Liver (tissue), 9 donors: ENCODE measurements around the gene TMOD2. TPM values are rescaled to one million over a fixed set of nuclear protein-coding genes. Genes with fewer than 3 reads are reported as not detected.

ENCODE experiments used
- DNase-seq: peaks from one replicate; pipeline ENCODE4 v3.0.0-alpha.2; 2017; ENCODE audit warnings: low spot score
- H3K27ac ChIP-seq, 2 donors: one replicate each; pipeline ENCODE4 v1.7.0; 2013; ENCODE audit warnings: inconsistent platforms in 2 of 2, low read length in 2 of 2, control low read depth in 1 of 2, low read depth in 1 of 2, mild to moderate bottlenecking in 1 of 2
- H3K27me3 ChIP-seq, 4 donors: one replicate each; pipeline versions ENCODE4 v1.6.1 to v1.7.0; 2013; ENCODE audit warnings: low read length in 3 of 4, inconsistent platforms in 1 of 4, mild to moderate bottlenecking in 1 of 4, moderate library complexity in 1 of 4; ENCODE audit not compliant: control insufficient read depth in 4 of 4, insufficient read depth in 4 of 4
- H3K36me3 ChIP-seq, 4 donors: one replicate each; pipeline versions ENCODE4 v1.6.1 to v1.7.0; 2013; ENCODE audit warnings: low read length in 3 of 4, mild to moderate bottlenecking in 3 of 4, low read depth in 1 of 4, moderate library complexity in 1 of 4; ENCODE audit not compliant: control insufficient read depth in 4 of 4, insufficient read depth in 3 of 4
- H3K4me1 ChIP-seq, 4 donors: one replicate each; pipeline versions ENCODE4 v1.6.1 to v1.7.0; 2013; ENCODE audit warnings: low read length in 3 of 4, mild to moderate bottlenecking in 3 of 4, moderate library complexity in 1 of 4; ENCODE audit not compliant: control insufficient read depth in 4 of 4, insufficient read depth in 4 of 4
- H3K4me3 ChIP-seq, 3 donors: one replicate each; pipeline versions ENCODE4 v1.6.1 to v1.7.0; 2013; ENCODE audit warnings: low read length in 3 of 3, control low read depth in 1 of 3, low read depth in 1 of 3, mild to moderate bottlenecking in 1 of 3
- H3K9ac ChIP-seq, 2 donors: one replicate each; pipeline ENCODE4 v1.7.0; 2013; ENCODE audit warnings: low read length in 2 of 2, mild to moderate bottlenecking in 2 of 2, moderate library complexity in 2 of 2, control low read depth in 1 of 2, low read depth in 1 of 2
- H3K9me3 ChIP-seq, 4 donors: one replicate each; pipeline versions ENCODE4 v1.6.1 to v1.7.0; 2013; ENCODE audit warnings: low read length in 3 of 4; ENCODE audit not compliant: control insufficient read depth in 4 of 4
- FOXA1 ChIP-seq: IDR thresholded peaks from 2 replicates; pipeline ENCODE4 v1.6.1; 2016; ENCODE audit warnings: antibody characterized with exemption
- GABPA ChIP-seq, 2 donors: IDR thresholded peaks in 1 of 2; conservative IDR thresholded peaks in 1 of 2; 2 replicates each; pipeline ENCODE4 v1.6.1; 2016; ENCODE audit warnings: antibody characterized with exemption in 2 of 2, mild to moderate bottlenecking in 1 of 2, moderate library complexity in 1 of 2
- HNF4A ChIP-seq, 2 donors: conservative IDR thresholded peaks; 2 replicates each; pipeline ENCODE4 v1.6.1; 2016; ENCODE audit warnings: antibody characterized with exemption in 2 of 2, mild to moderate bottlenecking in 2 of 2
- HNF4G ChIP-seq: IDR thresholded peaks from 2 replicates; pipeline ENCODE4 v1.6.1; 2016; ENCODE audit warnings: antibody characterized with exemption
- JUND ChIP-seq, 2 donors: IDR thresholded peaks; 2 replicates each; pipeline ENCODE4 v1.6.1; 2016; ENCODE audit warnings: antibody characterized with exemption in 2 of 2
- NR2F2 ChIP-seq: IDR thresholded peaks from 2 replicates; pipeline ENCODE4 v1.6.1; 2016; ENCODE audit warnings: antibody characterized with exemption
- RAD21 ChIP-seq, 2 donors: IDR thresholded peaks; 2 replicates each; pipeline ENCODE4 v1.6.1; 2016; ENCODE audit warnings: antibody characterized with exemption in 2 of 2, mild to moderate bottlenecking in 2 of 2
- RXRA ChIP-seq, 2 donors: IDR thresholded peaks; 2 replicates each; pipeline ENCODE4 v1.6.1; 2017 to 2018; ENCODE audit warnings: antibody characterized with exemption in 2 of 2, mild to moderate bottlenecking in 1 of 2
- SP1 ChIP-seq: IDR thresholded peaks from 2 replicates; pipeline ENCODE4 v1.6.1; 2018; ENCODE audit warnings: antibody characterized with exemption, mild to moderate bottlenecking
- TAF1 ChIP-seq: conservative IDR thresholded peaks from 2 replicates; pipeline ENCODE4 v1.6.1; 2016; ENCODE audit warnings: antibody characterized with exemption, mild to moderate bottlenecking
- WGBS: extraction: QIAGEN DNeasy Blood & Tissue Kit; methylation state at CpG from one replicate; pipeline ENCODE4 v1.1.7; 2013; 5-methylcytosine and 5-hydroxymethylcytosine counted together
- polyA plus RNA-seq, 2 donors: library from polyadenylated mRNA; stranded (reverse) in 1 of 2; unstranded in 1 of 2; fragments of 200-250 nt in 1 of 2; fragments of >200 nt in 1 of 2; fragmentation: Nextera tagmentation in 1 of 2; extraction: Ambion mirVana in 1 of 2; gene quantifications; one replicate each; pipeline versions ENCODE4 v1.2.1 to v1.2.3, GENCODE V29; 2013 to 2015
- total RNA-seq, 2 donors: library from RNA; depleted of rRNA; stranded (reverse); fragments of >200 nt; gene quantifications; one replicate each; pipeline ENCODE4 v1.2.3, GENCODE V29; 2014
- TF ChIP-seq, protein P1 (sequence below): IDR thresholded peaks from 2 replicates; pipeline ENCODE4 v1.6.1; 2016; ENCODE audit warnings: antibody characterized with exemption
- TF ChIP-seq, protein P2 (sequence below): IDR thresholded peaks from 2 replicates; pipeline ENCODE4 v1.6.1; 2016; ENCODE audit warnings: antibody characterized with exemption
- TF ChIP-seq, protein P3 (sequence below): fragments of 150-350 bp; IDR thresholded peaks from 2 replicates; pipeline ENCODE4 v1.5.1; 2017; ENCODE audit warnings: improper control_type of control experiment, low read depth, low read length; ENCODE audit not compliant: missing input control
- donor health status: healthy.
- donor health status: healthy.
- donor health status: healthy.
- donor health status: healthy.
- donor health status: healthy.

Gene TMOD2
- total and polyA plus RNA-seq, 4 donors, result 0.46 to 2.1 (median 1.1) TPM

DNA sequence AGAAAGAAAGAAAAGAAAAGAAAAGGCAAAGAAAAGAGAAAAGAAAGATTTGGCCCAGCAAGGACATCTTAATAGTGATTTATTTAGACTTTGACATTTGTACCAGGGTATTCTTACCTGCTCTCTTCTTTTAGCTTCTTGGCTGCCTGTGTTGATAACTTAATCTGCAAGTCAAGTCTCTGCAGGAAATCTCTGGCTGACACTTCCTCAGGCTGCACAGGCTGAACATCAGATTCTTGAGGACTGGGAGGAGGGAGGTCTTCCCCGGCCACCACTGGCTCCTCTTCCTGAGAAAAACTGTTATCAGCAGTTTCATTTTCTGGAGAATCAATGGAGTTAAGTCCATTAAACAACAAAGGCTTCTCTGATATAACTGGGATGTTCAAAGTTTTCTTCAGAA is 26.7 kb upstream of the TMOD2 start:
- Histone ChIP-seq H3K36me3 (peaks cover 0 to 9% (median 3%) of the 10 kb centered on the region in 4 donors), H3K9me3 (no peaks in the 10 kb centered on the region), H3K9ac (no peak overlapping the region), H3K27me3 (no peaks in the 10 kb centered on the region), H3K4me1 (peaks cover 0 to 7% (median 2%) of the 10 kb centered on the region in 4 donors), H3K27ac (no peak overlapping the region), H3K4me3 (no peak overlapping the region)
- WGBS, result 59% methylated on average over 1 of the region's 1 CpG
- no peak for DNase-seq
- no peak for TF ChIP-seq RXRA (IDR thresholded peaks at IDR 0.05)
- no peak for TF ChIP-seq JUND (IDR thresholded peaks at IDR 0.05)
- TF ChIP-seq SP1, result no peak
- TF ChIP-seq TAF1, result no peak
- TF ChIP-seq, protein P1, sequence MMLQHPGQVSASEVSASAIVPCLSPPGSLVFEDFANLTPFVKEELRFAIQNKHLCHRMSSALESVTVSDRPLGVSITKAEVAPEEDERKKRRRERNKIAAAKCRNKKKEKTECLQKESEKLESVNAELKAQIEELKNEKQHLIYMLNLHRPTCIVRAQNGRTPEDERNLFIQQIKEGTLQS, result no peak
- no peak for TF ChIP-seq FOXA1
- no peak for TF ChIP-seq GABPA (IDR thresholded peaks at IDR 0.05 in 1 of 2, conservative IDR thresholded peaks at IDR 0.05 in 1 of 2)
- TF ChIP-seq HNF4G, result no peak
- no peak for TF ChIP-seq HNF4A (conservative IDR thresholded peaks at IDR 0.05)

DNA sequence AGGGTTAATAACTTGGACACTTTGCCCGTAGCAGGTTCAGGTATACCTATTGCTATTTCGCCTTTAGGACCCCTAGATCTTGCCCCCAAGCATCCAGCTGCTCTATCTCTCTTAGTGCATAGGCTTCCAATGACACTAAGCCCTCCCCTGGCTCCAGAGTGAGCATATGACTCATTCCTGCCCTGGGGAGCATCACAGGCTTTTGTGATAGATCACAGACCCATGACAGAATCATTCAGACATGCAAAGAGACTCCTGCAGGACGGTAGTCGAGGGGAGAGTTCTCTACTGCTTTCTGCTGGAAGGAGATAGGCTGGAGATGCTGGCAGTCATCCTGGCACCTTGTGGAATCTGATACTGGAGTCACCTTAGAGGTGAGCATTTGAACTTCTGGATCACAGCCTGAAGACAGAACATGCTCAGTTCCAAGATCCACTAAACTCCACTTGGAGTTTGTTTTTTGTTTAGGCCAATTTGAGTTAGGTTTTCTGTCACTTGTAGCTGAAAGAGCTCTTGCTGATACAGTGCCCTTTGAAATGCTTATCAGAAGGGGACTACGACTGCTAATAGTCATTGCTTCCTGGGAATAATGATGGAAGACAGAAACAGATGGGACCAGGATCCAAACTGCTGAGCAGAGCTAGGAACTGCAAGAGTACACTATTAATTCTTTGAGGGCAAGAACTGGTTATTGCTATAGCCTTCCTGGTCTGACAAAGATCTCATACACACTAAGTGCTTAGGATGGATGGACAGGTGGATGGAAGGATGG is 24.9 kb upstream of the TMOD2 start:
- Histone ChIP-seq H3K27ac (peak overlapping the region in 1 of 2 donors; percentile 3), H3K4me1 (peaks cover 0 to 13% (median 8%) of the 10 kb centered on the region in 4 donors), H3K4me3 (no peak overlapping the region), H3K9ac (no peak overlapping the region), H3K27me3 (no peaks in the 10 kb centered on the region), H3K9me3 (no peaks in the 10 kb centered on the region), H3K36me3 (peaks cover 0 to 9% (median 0%) of the 10 kb centered on the region in 4 donors)
- DNase-seq, result no peak
- WGBS, result 61% methylated on average over 5 of the region's 5 CpGs
- TF ChIP-seq HNF4G, result no peak
- TF ChIP-seq RAD21 (IDR thresholded peaks at IDR 0.05), result no peak
- no peak for TF ChIP-seq GABPA (IDR thresholded peaks at IDR 0.05 in 1 of 2, conservative IDR thresholded peaks at IDR 0.05 in 1 of 2)
- peak; percentile 92 to 95 for TF ChIP-seq JUND (IDR thresholded peaks at IDR 0.05)
- TF ChIP-seq, protein P2, sequence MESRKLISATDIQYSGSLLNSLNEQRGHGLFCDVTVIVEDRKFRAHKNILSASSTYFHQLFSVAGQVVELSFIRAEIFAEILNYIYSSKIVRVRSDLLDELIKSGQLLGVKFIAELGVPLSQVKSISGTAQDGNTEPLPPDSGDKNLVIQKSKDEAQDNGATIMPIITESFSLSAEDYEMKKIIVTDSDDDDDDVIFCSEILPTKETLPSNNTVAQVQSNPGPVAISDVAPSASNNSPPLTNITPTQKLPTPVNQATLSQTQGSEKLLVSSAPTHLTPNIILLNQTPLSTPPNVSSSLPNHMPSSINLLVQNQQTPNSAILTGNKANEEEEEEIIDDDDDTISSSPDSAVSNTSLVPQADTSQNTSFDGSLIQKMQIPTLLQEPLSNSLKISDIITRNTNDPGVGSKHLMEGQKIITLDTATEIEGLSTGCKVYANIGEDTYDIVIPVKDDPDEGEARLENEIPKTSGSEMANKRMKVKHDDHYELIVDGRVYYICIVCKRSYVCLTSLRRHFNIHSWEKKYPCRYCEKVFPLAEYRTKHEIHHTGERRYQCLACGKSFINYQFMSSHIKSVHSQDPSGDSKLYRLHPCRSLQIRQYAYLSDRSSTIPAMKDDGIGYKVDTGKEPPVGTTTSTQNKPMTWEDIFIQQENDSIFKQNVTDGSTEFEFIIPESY, result no peak
- TF ChIP-seq, protein P3, sequence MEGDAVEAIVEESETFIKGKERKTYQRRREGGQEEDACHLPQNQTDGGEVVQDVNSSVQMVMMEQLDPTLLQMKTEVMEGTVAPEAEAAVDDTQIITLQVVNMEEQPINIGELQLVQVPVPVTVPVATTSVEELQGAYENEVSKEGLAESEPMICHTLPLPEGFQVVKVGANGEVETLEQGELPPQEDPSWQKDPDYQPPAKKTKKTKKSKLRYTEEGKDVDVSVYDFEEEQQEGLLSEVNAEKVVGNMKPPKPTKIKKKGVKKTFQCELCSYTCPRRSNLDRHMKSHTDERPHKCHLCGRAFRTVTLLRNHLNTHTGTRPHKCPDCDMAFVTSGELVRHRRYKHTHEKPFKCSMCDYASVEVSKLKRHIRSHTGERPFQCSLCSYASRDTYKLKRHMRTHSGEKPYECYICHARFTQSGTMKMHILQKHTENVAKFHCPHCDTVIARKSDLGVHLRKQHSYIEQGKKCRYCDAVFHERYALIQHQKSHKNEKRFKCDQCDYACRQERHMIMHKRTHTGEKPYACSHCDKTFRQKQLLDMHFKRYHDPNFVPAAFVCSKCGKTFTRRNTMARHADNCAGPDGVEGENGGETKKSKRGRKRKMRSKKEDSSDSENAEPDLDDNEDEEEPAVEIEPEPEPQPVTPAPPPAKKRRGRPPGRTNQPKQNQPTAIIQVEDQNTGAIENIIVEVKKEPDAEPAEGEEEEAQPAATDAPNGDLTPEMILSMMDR, result no peak
- peak; percentile 55 for TF ChIP-seq NR2F2
- TF ChIP-seq RXRA (IDR thresholded peaks at IDR 0.05), result peak in 1 of 2 donors; percentile 7
- TF ChIP-seq SP1, result no peak
- no peak for TF ChIP-seq FOXA1
- no peak for TF ChIP-seq HNF4A (conservative IDR thresholded peaks at IDR 0.05)
